ENCODE results near the gene DICER1. TPM values are rescaled to one million over a fixed set of nuclear protein-coding genes. Genes with fewer than 3 reads are reported as not detected.

The DICER1 gene
- total and polyA plus RNA-seq, 8 donors: 5.7 to 37.8 (median 24.6) TPM

- WGBS, 2 donors: 51 to 53% methylated on average over 4 of the region's 4 CpGs
- FAIRE-seq (peak; percentile 89), ATAC-seq (peak in 2 of 4 donors; percentile 53 to 69), DNase-seq (no peak)
- no peaks in the 10 kb centered on the region for H3K9me3 ChIP-seq
- TF ChIP-seq, protein P1, sequence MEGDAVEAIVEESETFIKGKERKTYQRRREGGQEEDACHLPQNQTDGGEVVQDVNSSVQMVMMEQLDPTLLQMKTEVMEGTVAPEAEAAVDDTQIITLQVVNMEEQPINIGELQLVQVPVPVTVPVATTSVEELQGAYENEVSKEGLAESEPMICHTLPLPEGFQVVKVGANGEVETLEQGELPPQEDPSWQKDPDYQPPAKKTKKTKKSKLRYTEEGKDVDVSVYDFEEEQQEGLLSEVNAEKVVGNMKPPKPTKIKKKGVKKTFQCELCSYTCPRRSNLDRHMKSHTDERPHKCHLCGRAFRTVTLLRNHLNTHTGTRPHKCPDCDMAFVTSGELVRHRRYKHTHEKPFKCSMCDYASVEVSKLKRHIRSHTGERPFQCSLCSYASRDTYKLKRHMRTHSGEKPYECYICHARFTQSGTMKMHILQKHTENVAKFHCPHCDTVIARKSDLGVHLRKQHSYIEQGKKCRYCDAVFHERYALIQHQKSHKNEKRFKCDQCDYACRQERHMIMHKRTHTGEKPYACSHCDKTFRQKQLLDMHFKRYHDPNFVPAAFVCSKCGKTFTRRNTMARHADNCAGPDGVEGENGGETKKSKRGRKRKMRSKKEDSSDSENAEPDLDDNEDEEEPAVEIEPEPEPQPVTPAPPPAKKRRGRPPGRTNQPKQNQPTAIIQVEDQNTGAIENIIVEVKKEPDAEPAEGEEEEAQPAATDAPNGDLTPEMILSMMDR (IDR thresholded peaks at IDR 0.05): no peak
- peak overlapping the region in 2 of 4 donors; percentile 64 to 71 for H3K27ac ChIP-seq
- H3K4me1 ChIP-seq: peaks cover 18 to 56% (median 55%) of the 10 kb centered on the region in 3 donors
- H3K27me3 ChIP-seq: no peaks in the 10 kb centered on the region
- H3K4me3 ChIP-seq: peak overlapping the region in 1 of 4 donors; percentile 4
- H3K36me3 ChIP-seq: no peaks in the 10 kb centered on the region
- intact Hi-C loops (cut with DNase I): no loop called here
Observed at GRCh38 chr14:95143808-95144620, 13.3 kb downstream of the DICER1 start.

DNA sequence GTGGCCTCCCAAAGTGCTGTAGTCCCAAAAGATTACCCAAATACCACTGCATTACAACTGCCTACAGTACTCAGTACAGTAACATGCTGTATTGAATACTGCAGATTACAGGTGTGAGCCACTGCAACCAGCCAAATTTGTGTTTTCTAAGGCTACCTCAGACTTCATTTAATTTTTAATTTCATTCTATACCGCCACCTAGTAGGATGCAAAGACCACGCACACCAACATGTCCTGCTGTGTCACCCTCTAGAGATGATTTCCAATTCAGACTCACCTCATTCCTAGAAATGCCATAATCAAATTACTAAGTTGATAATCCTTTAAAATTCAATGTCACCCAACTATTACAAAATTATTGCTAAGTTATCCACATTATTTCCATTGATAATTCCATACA lies 15.1 kb downstream of the DICER1 start:
- no peak for DNase-seq
- H3K27ac ChIP-seq: no peak overlapping the region
- no peak for FAIRE-seq
- TF ChIP-seq, protein P1 (IDR thresholded peaks at IDR 0.05): no peak
- no peaks in the 10 kb centered on the region for H3K9me3 ChIP-seq
- ATAC-seq: no peak
- intact Hi-C loops (cut with DNase I): no loop called here
- peaks cover 23 to 62% (median 55%) of the 10 kb centered on the region in 3 donors for H3K4me1 ChIP-seq
- 98% methylated on average over 2 of the region's 2 CpGs for WGBS, 2 donors
- H3K36me3 ChIP-seq: no peaks in the 10 kb centered on the region
- H3K4me3 ChIP-seq: no peak overlapping the region
- H3K27me3 ChIP-seq: no peaks in the 10 kb centered on the region

DNA sequence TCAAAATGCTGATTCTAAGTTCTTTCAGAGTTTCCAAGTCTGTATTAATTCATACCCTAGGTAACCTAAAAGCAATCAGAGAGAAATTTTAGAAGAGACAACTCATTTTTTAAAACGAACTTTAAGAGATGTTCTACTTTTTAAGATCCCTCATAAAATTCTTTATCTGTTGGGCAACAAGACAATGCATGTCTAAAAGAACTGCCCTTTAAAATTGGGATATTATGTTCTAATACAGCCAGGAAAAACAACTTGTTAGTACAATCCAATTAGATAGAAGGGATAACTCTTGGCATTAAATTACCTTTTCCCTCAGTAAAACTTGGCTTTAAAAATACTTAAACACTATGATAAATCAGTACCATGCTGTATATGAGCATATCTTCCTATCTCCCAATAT lies 15.6 kb downstream of the DICER1 start:
- WGBS, 2 donors: 36% methylated on average over 1 of the region's 1 CpG
- Histone ChIP-seq H3K4me1 (peaks cover 23 to 60% (median 55%) of the 10 kb centered on the region in 3 donors), H3K4me3 (no peak overlapping the region), H3K27me3 (no peaks in the 10 kb centered on the region), H3K9me3 (no peaks in the 10 kb centered on the region), H3K27ac (no peak overlapping the region), H3K36me3 (no peaks in the 10 kb centered on the region)
- FAIRE-seq (no peak), DNase-seq (no peak), ATAC-seq (no peak)
- intact Hi-C loops (cut with DNase I): no loop called here
- TF ChIP-seq, protein P1 (IDR thresholded peaks at IDR 0.05): no peak

DNA sequence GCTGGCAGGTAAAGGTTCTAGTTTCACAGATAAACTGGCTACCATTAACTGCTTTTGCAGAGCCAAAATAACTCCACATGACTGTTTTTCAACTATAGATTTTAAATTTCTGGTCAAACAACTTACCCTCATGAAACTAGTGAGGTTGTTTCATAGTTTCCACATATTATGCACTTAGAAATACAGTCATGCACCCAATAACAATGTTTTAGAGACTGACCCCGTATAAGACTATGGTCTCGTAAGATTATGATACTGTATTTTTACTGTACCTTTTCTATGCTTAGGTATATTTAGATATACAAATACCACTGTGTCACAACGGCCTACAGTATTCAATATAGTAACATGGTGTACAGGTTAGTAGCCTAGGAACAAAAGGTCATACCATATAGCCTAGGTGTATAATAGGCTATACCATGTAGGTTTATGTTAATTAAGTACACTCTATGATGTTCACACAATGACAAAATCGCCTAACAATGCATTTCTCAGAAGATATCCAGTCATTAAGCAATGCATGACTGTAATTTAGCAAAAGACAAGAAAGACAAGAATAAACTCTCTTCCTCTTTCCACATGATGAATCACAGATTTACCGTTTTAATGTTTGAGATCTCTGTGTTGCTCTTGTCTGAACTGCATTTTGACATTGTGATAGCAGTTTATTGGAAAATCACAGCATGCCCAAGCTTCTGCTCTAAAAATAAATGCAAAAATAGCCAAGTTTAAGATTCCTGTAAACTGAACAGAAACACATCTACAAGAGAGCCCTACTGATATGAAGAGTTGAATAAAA lies 17.1 kb downstream of the DICER1 start:
- intact Hi-C loops (cut with DNase I): no loop called here
- peaks cover 23 to 54% (median 49%) of the 10 kb centered on the region in 3 donors for H3K4me1 ChIP-seq
- 71 to 74% methylated on average over 5 of the region's 5 CpGs for WGBS, 2 donors
- H3K27me3 ChIP-seq: no peaks in the 10 kb centered on the region
- H3K27ac ChIP-seq: peak overlapping the region in 1 of 4 donors; percentile 2
- H3K4me3 ChIP-seq: no peak overlapping the region
- no peaks in the 10 kb centered on the region for H3K36me3 ChIP-seq
- H3K9me3 ChIP-seq: no peaks in the 10 kb centered on the region
- TF ChIP-seq, protein P1 (IDR thresholded peaks at IDR 0.05): no peak
- DNase-seq (no peak), FAIRE-seq (no peak), ATAC-seq (peak in 1 of 4 donors; percentile 48)
